ENCODE results near the gene TMEM208. TPM values are rescaled to one million over a fixed set of nuclear protein-coding genes. Genes with fewer than 3 reads are reported as not detected.
A peak's percentile ranks its signal among the peaks of the same experiment; 100 is the strongest.

The TMEM208 gene
- total and polyA plus RNA-seq, 2 of the 8 experiments (the other 6 are each of a cell fraction or from before 2014, with no cell fraction given): 37.7 to 100.0 TPM

DNA sequence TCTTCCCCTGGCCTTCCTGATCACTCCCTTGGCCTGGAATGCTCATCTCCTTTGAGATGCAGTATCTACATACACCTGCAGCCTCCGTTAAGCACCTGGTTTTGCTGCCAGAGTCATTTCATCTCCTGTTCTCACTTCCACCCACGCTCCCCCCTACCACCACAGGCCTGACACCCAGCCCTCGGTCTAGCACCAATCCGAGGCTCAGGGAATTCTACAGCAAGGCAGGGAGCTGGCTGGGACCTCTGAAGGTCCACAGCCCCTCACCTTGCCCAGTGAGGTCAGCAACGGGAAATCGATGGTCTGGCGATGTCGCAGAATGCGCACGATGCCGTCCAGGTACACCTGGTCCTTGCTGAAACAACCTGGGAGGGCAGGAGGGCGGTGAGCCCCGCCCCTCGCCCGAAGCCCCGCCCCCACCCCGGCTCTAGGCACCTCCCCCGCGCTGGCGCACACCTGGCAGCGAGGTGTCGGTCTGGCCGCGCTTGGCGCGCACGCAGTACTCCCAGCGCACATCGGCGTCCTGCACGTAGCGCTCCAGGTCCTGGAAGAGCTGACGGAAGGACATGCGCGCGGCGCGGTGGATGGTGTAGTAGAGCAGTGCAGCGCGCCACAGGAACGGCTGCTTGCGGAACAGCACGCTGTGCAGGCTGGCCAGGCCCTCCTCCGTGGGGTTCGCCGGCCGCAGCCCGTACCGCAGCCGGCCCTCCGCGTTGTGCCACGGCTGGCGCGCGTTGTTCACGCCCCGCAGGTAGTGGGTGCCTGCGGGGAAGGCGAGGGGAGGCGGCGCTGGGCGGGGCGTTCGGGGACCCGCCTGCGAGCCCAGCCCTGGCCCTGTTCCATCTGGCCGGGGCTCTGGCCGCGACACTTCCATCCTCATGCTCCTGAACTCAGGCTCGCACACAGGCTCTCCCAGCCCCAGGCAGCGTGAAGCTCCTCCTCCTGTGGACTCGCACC, 48.9 kb upstream of the TMEM208 start:
- no peaks in the 10 kb centered on the region for H3K9me3 ChIP-seq (ENCODE audit: insufficient read depth in 2 of 2, low read depth in 1 of 2, low read length in 1 of 2)
- WGBS, 2 experiments (ENCODE audit: extremely low coverage in 1 of 2, insufficient coverage in 1 of 2, insufficient read length in 1 of 2, insufficient replicate concordance in 2 of 2, low coverage in 1 of 2, low lambda C conversion rate in 2 of 2, missing lambda C conversion rate in 1 of 2): 5% methylated on average over 40 of the region's 73 CpGs; no CpG with 5 or more reads in 1 of the 2 experiments
- H4K91ac ChIP-seq (replicated peaks; ENCODE audit: insufficient read length, low read length): peak overlapping the region; percentile 26
- peaks cover 28 to 53% (median 51%) of the 10 kb centered on the region in 4 experiments for H3K27me3 ChIP-seq (replicated peaks in 1 of 4; ENCODE audit: control insufficient read depth in 3 of 4, extremely low read depth in 1 of 4, insufficient read depth in 3 of 4, low read length in 3 of 4)
- no peak overlapping the region for H3K23ac ChIP-seq (ENCODE audit: insufficient read length)
- H3K27ac ChIP-seq (ENCODE audit: low read depth, low read length): no peak overlapping the region
- H3K4ac ChIP-seq (replicated peaks; ENCODE audit: insufficient read length, low read depth, low read length): peak overlapping the region; percentile 69
- peak overlapping the region; percentile 81; the same call in 1 of the 2 replicates for H2BK5ac ChIP-seq (ENCODE audit: low read depth, low read length)
- no peak overlapping the region; the same call in 1 of the 2 replicates for H4K8ac ChIP-seq (ENCODE audit: extremely low read depth, insufficient read depth, low read length)
- no peaks in the 10 kb centered on the region for H3K79me1 ChIP-seq (ENCODE audit: low read depth, low read length)
- H3K4me2 ChIP-seq (ENCODE audit: insufficient read depth in 1 of 2, low read depth in 2 of 2, low read length in 2 of 2): peak overlapping the region; percentile 52 to 89
- peak overlapping the region; percentile 31 to 64 (median 38) for H3K4me3 ChIP-seq (ENCODE audit: extremely low read depth in 1 of 4, insufficient read depth in 2 of 4, low read depth in 3 of 4, low read length in 4 of 4)
- H2BK20ac ChIP-seq (ENCODE audit: low read length): peak overlapping the region; percentile 86; the same call in 1 of the 2 replicates
- ChIA-PET CTCF (ENCODE audit: partially characterized antibody) (interaction anchor here (0.9 to 19.3 kb wide), 9 partner anchors 9 to 221 kb away, joined by 3 to 291 read pairs (median 5); partner anchors contain the start of genes B3GNT9, E2F4, EXOC3L1 and FBXL8), POLR2A (ENCODE audit: partially characterized antibody) (interaction anchor here (1.5 to 7.3 kb wide), 5 partner anchors 15 to 160 kb away, joined by 3 to 59 read pairs (median 7); partner anchors contain the start of genes B3GNT9, FBXL8, FHOD1 and HSF4)
- no peak overlapping the region for H2BK120ac ChIP-seq (replicated peaks; ENCODE audit: low read depth, low read length)
- H2BK12ac ChIP-seq (ENCODE audit: low read depth, low read length): peak overlapping the region; percentile 27; the same call in 1 of the 2 replicates
- FAIRE-seq: no peak
- H3K79me2 ChIP-seq (ENCODE audit: control insufficient read depth in 1 of 2, insufficient read depth in 2 of 2, low read length in 2 of 2): peaks cover 0 to 5% of the 10 kb centered on the region in 2 experiments; a peak in 1 of 4 replicates
- DNase-seq (ENCODE audit: low read depth in 1 of 2, low spot score in 2 of 2): peak; percentile 86 to 87
- peaks cover 17% of the 10 kb centered on the region for H3K23me2 ChIP-seq (ENCODE audit: low read depth, low read length)
- H3K56ac ChIP-seq (replicated peaks; ENCODE audit: insufficient read length, low read depth, low read length): no peak overlapping the region
- H2AK5ac ChIP-seq (ENCODE audit: low read depth, low read length): 0 out of 2 replicates have a peak overlapping the region, but pooled peaks have one; percentile 19
- no peak overlapping the region for H4K5ac ChIP-seq (ENCODE audit: insufficient read length, low read depth, low read length)
- H3K36me3 ChIP-seq (ENCODE audit: control insufficient read depth in 2 of 4, insufficient read depth in 4 of 4, low read length in 3 of 4): no peaks in the 10 kb centered on the region
- 0 out of 2 replicates have a peak overlapping the region, but pooled peaks have one; percentile 75 for H2BK15ac ChIP-seq (ENCODE audit: low read length)
- peaks cover 0 to 25% (median 21%) of the 10 kb centered on the region in 4 experiments; a peak in 5 of 7 replicates for H3K4me1 ChIP-seq (replicated peaks in 1 of 4; ENCODE audit: control insufficient read depth in 3 of 4, insufficient read depth in 4 of 4, low read length in 3 of 4)
- peak overlapping the region; percentile 42; the same call in 1 of the 2 replicates for H3K18ac ChIP-seq (ENCODE audit: extremely low read depth, low read length)
- H4K20me1 ChIP-seq (replicated peaks in 1 of 2; ENCODE audit: control insufficient read depth in 1 of 2, insufficient read depth in 2 of 2, low read length in 2 of 2): peaks cover 7 to 29% of the 10 kb centered on the region in 2 experiments
- H3K14ac ChIP-seq (ENCODE audit: insufficient read length): no peak overlapping the region
- H3K9ac ChIP-seq (replicated peaks in 1 of 4; ENCODE audit: extremely low read depth in 1 of 4, low read depth in 3 of 4, low read length in 3 of 4): no peak overlapping the region
- peak overlapping the region; percentile 16; the same call in 1 of the 2 replicates for H2AFZ ChIP-seq (ENCODE audit: low read length)
- TF ChIP-seq, protein P1, sequence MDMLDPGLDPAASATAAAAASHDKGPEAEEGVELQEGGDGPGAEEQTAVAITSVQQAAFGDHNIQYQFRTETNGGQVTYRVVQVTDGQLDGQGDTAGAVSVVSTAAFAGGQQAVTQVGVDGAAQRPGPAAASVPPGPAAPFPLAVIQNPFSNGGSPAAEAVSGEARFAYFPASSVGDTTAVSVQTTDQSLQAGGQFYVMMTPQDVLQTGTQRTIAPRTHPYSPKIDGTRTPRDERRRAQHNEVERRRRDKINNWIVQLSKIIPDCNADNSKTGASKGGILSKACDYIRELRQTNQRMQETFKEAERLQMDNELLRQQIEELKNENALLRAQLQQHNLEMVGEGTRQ (IDR thresholded peaks at IDR 0.05; ENCODE audit: low read length): no peak
- TF ChIP-seq ZNF274 (IDR thresholded peaks at IDR 0.05; ENCODE audit: borderline replicate concordance, extremely low read depth, low read length) (no peak), POLR2AphosphoS5 (IDR thresholded peaks at IDR 0.05; ENCODE audit: low read depth, low read length) (peak; percentile 48; the same call in 1 of the 2 replicates), SIN3A (conservative IDR thresholded peaks at IDR 0.05 in 1 of 2, IDR thresholded peaks at IDR 0.05 in 1 of 2; ENCODE audit: low read depth in 1 of 2, low read length in 2 of 2) (peak in 1 of 2 experiments; percentile 87; a peak in 2 of 4 replicates)
- TF ChIP-seq, protein P2, sequence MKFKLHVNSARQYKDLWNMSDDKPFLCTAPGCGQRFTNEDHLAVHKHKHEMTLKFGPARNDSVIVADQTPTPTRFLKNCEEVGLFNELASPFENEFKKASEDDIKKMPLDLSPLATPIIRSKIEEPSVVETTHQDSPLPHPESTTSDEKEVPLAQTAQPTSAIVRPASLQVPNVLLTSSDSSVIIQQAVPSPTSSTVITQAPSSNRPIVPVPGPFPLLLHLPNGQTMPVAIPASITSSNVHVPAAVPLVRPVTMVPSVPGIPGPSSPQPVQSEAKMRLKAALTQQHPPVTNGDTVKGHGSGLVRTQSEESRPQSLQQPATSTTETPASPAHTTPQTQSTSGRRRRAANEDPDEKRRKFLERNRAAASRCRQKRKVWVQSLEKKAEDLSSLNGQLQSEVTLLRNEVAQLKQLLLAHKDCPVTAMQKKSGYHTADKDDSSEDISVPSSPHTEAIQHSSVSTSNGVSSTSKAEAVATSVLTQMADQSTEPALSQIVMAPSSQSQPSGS (IDR thresholded peaks at IDR 0.05; ENCODE audit: low read length): no peak
